Uterus (tissue), 4 donors: ENCODE results near the gene IGFALS. TPM values are rescaled to one million over a fixed set of nuclear protein-coding genes. Genes with fewer than 3 reads are reported as not detected.

ENCODE experiments used
- DNase-seq, 2 donors: peaks; one replicate each; pipeline ENCODE4 v3.0.0-alpha.2; 2019 to 2020
- H3K27ac ChIP-seq, 2 donors: fragments of 200-600 bp; sonication (generic); 1 replicate in 1 of 2; 2 replicates in 1 of 2; pipeline ENCODE4 v1.5.1; 2016 to 2018
- H3K27me3 ChIP-seq, 2 donors: fragments of 200-600 bp; sonication (generic); one replicate each; pipeline ENCODE4 v1.5.1; 2018 to 2019; ENCODE audit warnings: control low read depth in 1 of 2
- H3K36me3 ChIP-seq, 2 donors: fragments of 200-600 bp; sonication (generic); one replicate each; pipeline ENCODE4 v1.5.1; 2019; ENCODE audit warnings: control low read depth in 1 of 2
- H3K4me1 ChIP-seq, 2 donors: fragments of 200-600 bp; sonication (generic); one replicate each; pipeline ENCODE4 v1.5.1; 2018 to 2019; ENCODE audit warnings: control low read depth in 1 of 2
- H3K4me3 ChIP-seq, 2 donors: fragments of 200-600 bp; sonication (generic); 1 replicate in 1 of 2; 2 replicates in 1 of 2; pipeline ENCODE4 v1.5.1; 2018 to 2019; ENCODE audit warnings: mild to moderate bottlenecking in 1 of 2
- H3K9me3 ChIP-seq, 2 donors: fragments of 200-600 bp; sonication (generic); one replicate each; pipeline ENCODE4 v1.5.1; 2019; ENCODE audit warnings: control low read depth in 1 of 2
- POLR2A ChIP-seq, 2 donors: fragments of 450-650 bp; IDR thresholded peaks; one replicate each; pipeline ENCODE4 v1.6.1; 2016; ENCODE audit warnings: antibody characterized with exemption in 2 of 2, mild to moderate bottlenecking in 1 of 2, moderate library complexity in 1 of 2
- intact Hi-C: fragments of 100-400 bp; cut with DNase I; formaldehyde crosslinking; loops from one replicate; pipeline ENCODE4 v1.15.1; 2023; ENCODE audit warnings: low total_unique reads
- total RNA-seq, 4 donors: library from RNA; depleted of rRNA in 3 of 4; stranded (reverse); fragments of >200 nt in 3 of 4; gene quantifications; one replicate each; pipeline versions ENCODE4 v1.1.0 to v1.2.4, GENCODE V29; 2014 to 2023
- TF ChIP-seq, protein P1 (sequence below), 4 experiments: fragments of 200-600 bp in 2 of 4; fragments of 450-650 bp in 2 of 4; sonication (generic) in 2 of 4; IDR thresholded peaks; one replicate each; pipeline ENCODE4 v1.5.1; 2016 to 2019; ENCODE audit warnings: antibody characterized with exemption in 4 of 4, mild to moderate bottlenecking in 2 of 4, moderate library complexity in 1 of 4
- donor health status: DM: yes; HTN: yes; CAD: no.

The IGFALS gene
- total RNA-seq, 4 donors from 2014 or later = 0.49 to 1.2 TPM; not detected in 2

DNA sequence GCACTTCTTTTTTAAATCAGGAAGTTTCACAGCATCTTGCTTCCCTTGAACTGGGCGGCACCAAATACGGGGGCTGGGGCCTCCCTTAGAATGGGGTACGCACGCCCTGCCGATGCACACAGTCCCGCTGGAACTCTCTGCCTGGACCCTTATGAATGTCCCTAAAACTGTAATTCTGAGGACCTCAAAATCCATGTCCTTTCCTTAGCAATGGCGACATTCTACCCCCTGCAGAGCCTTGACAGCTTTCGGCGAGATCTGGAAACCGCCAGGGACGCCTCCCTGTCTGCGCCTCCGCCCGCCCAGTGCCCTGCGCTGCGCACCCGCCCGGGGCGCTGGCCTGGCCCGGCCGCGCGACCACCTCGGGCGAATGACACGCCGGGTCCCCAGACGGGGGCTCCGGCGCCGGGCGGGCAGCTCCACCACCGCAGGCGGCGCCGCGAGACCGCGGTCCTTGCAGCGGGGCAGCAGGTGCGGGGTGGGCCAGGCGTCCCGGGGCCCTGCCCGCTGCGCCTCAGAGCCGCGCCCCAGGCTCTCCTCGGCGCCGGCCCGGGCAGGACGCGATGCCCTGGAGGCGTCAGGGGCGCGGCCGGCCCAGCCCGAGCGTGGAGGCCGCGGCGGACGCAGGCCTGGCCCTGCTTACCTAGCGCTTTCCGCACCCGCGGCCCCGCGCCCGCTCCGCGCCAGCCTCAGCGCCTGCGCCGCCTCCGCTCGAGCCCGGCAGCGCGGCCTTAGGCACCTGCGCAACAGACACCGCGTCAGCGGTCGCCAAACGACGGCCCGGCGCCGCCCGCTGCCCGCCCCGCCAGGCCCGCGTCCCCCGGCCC is 32.6 kb upstream of the IGFALS start:
- no peaks in the 10 kb centered on the region for H3K36me3 ChIP-seq
- peak overlapping the region; percentile 49 to 75 for H3K27ac ChIP-seq
- DNase-seq = no peak
- no peaks in the 10 kb centered on the region for H3K27me3 ChIP-seq
- H3K9me3 ChIP-seq = no peaks in the 10 kb centered on the region
- peak overlapping the region; percentile 95 to 96 for H3K4me3 ChIP-seq
- TF ChIP-seq, protein P1, sequence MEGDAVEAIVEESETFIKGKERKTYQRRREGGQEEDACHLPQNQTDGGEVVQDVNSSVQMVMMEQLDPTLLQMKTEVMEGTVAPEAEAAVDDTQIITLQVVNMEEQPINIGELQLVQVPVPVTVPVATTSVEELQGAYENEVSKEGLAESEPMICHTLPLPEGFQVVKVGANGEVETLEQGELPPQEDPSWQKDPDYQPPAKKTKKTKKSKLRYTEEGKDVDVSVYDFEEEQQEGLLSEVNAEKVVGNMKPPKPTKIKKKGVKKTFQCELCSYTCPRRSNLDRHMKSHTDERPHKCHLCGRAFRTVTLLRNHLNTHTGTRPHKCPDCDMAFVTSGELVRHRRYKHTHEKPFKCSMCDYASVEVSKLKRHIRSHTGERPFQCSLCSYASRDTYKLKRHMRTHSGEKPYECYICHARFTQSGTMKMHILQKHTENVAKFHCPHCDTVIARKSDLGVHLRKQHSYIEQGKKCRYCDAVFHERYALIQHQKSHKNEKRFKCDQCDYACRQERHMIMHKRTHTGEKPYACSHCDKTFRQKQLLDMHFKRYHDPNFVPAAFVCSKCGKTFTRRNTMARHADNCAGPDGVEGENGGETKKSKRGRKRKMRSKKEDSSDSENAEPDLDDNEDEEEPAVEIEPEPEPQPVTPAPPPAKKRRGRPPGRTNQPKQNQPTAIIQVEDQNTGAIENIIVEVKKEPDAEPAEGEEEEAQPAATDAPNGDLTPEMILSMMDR (IDR thresholded peaks at IDR 0.05) = peak in 1 of 4 experiments; percentile 7
- TF ChIP-seq POLR2A (IDR thresholded peaks at IDR 0.05) = no peak
- intact Hi-C loops = no loop called here
- peaks cover 0 to 12% of the 10 kb centered on the region in 2 donors for H3K4me1 ChIP-seq

DNA sequence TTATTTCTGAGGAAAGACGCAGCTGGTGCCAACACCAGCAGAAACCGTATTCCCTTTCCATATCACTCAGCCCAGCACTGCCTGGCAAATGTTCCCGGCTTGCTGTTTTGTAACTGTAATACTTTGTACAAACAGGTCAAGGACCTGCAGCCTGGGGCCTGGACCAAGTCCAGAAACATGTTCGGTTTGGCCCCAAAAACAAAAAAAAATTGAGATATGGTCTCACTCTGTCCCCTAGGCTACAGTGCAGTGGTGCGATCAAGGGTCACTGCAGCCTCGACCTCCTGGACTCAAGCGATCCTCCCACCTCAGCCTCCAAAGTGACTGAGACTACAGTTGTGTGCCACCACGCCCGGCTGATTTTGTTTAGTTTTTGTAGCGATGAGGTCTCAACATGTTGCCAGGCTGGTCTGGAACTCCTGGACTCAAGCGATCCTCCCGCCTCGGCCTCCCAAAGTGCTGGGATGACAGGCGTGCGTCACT is 31.9 kb upstream of the IGFALS start:
- intact Hi-C loops = no loop called here
- DNase-seq = no peak
- Histone ChIP-seq H3K9me3 (no peaks in the 10 kb centered on the region), H3K27me3 (no peaks in the 10 kb centered on the region), H3K4me1 (peaks cover 0 to 12% of the 10 kb centered on the region in 2 donors), H3K27ac (no peak overlapping the region), H3K4me3 (peak overlapping the region; percentile 95 to 96), H3K36me3 (no peaks in the 10 kb centered on the region)
- TF ChIP-seq, protein P1 (IDR thresholded peaks at IDR 0.05) = no peak
- no peak for TF ChIP-seq POLR2A (IDR thresholded peaks at IDR 0.05)

DNA sequence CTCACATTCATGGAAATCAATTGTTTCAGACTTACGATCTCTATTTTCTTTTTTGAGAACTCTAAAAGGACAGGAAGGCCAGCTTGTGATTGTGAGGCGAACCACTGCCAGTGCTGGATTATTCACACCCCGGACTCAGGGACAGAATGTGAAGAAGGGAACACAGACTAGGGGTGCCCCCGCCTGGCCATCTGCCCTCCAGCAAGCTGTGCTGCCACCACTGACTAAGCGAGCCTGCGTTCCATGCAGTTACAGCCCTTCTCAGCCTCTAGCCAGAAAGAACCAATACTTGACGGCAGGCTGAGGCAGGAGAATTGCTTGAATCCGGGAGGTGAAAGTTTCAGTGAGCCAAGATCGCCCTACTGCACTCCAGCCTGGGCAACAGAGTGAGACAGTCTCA is 30.3 kb upstream of the IGFALS start:
- Histone ChIP-seq H3K36me3 (no peaks in the 10 kb centered on the region), H3K27me3 (no peaks in the 10 kb centered on the region), H3K4me1 (peaks cover 0 to 12% of the 10 kb centered on the region in 2 donors), H3K9me3 (no peaks in the 10 kb centered on the region), H3K4me3 (no peak overlapping the region), H3K27ac (no peak overlapping the region)
- TF ChIP-seq, protein P1 (IDR thresholded peaks at IDR 0.05) = no peak
- TF ChIP-seq POLR2A (IDR thresholded peaks at IDR 0.05) = no peak
- intact Hi-C loops = no loop called here
- no peak for DNase-seq

DNA sequence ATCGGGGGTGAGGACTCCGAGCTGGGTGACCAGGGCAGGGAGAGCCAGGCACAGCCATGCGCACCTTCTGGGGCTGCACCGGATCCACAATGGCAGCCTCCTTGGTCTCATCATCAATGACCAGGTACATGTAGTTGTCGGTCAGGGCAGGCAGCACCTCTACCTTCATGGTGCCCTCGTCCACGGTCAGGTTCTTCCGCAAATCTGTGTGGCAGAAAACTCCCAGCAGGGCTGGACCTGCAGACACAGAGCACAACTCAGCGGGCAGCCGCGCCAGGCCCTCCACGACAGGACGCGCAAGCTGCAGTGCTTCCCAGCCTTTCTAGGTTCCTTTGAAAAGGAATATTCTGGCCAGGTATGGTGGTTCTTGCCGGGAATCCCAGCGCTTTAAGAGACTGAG is 29.3 kb upstream of the IGFALS start:
- Histone ChIP-seq H3K36me3 (no peaks in the 10 kb centered on the region), H3K4me3 (no peak overlapping the region), H3K4me1 (peaks cover 0 to 11% of the 10 kb centered on the region in 2 donors), H3K9me3 (no peaks in the 10 kb centered on the region), H3K27me3 (no peaks in the 10 kb centered on the region), H3K27ac (no peak overlapping the region)
- no peak for DNase-seq
- intact Hi-C loops = no loop called here
- TF ChIP-seq, protein P1 (IDR thresholded peaks at IDR 0.05) = no peak
- no peak for TF ChIP-seq POLR2A (IDR thresholded peaks at IDR 0.05)

DNA sequence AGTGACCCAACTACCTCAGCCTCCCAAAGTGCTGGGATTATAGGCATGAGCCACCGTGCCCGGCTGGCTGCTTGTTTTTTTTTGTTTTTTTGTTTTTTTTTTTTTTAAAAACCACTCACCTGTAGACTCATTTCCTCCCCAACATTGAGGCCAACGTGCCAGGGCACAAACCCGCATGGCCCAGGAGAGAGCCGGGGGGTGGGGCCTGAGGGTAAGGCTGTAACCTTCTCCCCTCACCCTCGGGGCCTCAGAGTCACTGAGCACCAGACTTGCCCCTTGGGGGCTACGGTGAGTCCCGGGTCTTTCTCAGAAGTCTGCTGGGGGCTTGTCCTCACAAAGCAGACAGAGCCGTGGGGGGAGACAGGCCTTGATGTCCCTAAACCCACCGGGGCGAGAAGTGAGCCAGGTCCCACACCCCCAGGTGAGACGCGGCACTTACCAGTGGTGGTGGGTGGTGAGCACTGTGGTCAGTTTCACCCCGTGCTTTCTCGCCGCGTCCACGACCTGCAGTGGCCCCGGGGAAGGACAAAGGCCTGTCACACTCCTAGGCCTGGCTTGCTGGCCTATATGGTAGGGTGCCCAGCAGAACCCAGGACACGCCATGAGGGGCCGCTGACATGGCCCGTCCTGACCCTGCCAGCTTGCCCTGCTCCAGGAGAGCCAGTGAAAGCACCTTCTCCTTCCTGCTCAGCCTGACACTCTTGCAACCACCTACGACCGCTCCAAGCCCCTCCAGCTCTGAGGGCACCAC is 28.5 kb upstream of the IGFALS start:
- Histone ChIP-seq H3K9me3 (no peaks in the 10 kb centered on the region), H3K4me3 (no peak overlapping the region), H3K27ac (no peak overlapping the region), H3K4me1 (peaks cover 0 to 9% of the 10 kb centered on the region in 2 donors), H3K27me3 (no peaks in the 10 kb centered on the region), H3K36me3 (no peaks in the 10 kb centered on the region)
- DNase-seq = no peak
- TF ChIP-seq POLR2A (IDR thresholded peaks at IDR 0.05) = no peak
- TF ChIP-seq, protein P1 (IDR thresholded peaks at IDR 0.05) = no peak
- intact Hi-C loops = no loop called here
